Measurements from ENCODE around the gene CRK.

DNA sequence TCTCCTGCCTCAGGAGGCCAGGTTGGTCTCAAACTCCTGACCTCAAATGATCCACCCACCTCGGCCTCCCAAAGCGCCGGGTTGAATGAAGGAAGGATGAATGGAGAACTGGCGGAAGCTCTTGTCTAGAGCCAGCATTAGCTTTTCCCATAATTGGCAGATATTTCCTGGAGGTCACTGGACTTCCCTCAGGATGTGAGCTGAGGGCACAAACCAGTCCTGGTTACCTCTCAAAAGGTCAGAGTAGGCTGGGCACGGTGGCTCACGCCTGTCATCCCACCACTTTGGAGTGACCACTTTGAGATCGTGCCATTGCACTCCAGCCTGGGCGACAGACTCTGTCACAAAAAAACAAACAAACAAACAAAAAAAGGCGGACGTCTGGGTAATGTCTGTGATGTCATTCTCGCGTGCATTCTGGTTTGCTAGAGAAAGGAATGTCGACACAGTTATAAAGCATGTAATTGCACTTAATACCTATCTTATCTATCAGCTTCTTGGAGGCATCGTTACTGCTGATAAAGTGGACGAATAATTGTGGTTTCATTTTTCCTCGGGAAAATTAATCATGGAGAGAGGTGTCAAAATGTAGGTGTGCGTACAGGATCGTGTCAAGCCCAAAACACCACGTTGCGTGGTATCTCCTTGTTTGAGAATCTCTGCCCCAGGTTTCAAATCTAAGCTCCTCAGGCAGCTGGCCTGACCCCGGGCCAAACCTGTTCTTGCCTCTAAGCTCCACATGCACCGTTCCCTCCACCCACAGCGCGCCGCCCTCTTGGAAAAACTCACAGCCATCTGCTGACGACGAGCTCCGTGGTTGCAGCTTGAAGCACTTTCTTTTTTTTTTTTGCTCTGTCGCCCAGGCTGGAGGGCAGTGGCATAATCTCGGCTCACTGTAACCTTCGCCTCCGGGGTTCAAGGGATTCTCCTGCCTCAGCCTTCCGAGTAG lies 6.4 kb upstream of the CRK start:
- TF ChIP-seq, protein P1, sequence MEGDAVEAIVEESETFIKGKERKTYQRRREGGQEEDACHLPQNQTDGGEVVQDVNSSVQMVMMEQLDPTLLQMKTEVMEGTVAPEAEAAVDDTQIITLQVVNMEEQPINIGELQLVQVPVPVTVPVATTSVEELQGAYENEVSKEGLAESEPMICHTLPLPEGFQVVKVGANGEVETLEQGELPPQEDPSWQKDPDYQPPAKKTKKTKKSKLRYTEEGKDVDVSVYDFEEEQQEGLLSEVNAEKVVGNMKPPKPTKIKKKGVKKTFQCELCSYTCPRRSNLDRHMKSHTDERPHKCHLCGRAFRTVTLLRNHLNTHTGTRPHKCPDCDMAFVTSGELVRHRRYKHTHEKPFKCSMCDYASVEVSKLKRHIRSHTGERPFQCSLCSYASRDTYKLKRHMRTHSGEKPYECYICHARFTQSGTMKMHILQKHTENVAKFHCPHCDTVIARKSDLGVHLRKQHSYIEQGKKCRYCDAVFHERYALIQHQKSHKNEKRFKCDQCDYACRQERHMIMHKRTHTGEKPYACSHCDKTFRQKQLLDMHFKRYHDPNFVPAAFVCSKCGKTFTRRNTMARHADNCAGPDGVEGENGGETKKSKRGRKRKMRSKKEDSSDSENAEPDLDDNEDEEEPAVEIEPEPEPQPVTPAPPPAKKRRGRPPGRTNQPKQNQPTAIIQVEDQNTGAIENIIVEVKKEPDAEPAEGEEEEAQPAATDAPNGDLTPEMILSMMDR (IDR thresholded peaks at IDR 0.05): no peak
- TF ChIP-seq POLR2A (IDR thresholded peaks at IDR 0.05) (no peak), EP300 (IDR thresholded peaks at IDR 0.05) (no peak)
